ENCODE results near the gene STK10.

STK10 gene

DNA sequence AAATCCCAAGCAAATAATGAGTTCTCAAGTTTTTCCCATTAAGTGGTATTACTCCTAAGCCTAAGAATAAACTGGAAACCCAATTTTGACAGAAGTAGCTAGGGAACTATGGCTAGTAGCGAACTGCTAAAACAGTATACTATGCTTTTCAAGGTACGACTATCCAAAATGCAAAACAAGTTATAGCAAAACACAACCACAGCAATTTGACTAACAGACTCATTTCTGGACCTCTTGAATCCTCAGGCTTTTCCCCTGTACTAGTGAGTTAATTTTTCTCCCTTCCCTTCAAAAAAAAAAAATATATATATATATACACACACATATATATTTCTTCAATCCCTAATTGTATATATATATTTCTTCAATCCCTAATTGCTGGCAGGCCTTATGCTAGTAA is 188.9 kb downstream of the STK10 start:
- Histone ChIP-seq H3K4me1 (ENCODE audit: control insufficient read depth, insufficient read depth, low read length) (peaks cover 66% of the 10 kb centered on the region), H3K27me3 (ENCODE audit: control insufficient read depth, insufficient read depth, low read length) (no peaks in the 10 kb centered on the region), H3K36me3 (ENCODE audit: control insufficient read depth, insufficient read depth, low read length) (no peaks in the 10 kb centered on the region), H3K9me3 (ENCODE audit: control insufficient read depth, low read length) (no peaks in the 10 kb centered on the region), H3K9ac (ENCODE audit: low read length) (no peak overlapping the region), H3K4me3 (ENCODE audit: low read length) (no peak overlapping the region)

DNA sequence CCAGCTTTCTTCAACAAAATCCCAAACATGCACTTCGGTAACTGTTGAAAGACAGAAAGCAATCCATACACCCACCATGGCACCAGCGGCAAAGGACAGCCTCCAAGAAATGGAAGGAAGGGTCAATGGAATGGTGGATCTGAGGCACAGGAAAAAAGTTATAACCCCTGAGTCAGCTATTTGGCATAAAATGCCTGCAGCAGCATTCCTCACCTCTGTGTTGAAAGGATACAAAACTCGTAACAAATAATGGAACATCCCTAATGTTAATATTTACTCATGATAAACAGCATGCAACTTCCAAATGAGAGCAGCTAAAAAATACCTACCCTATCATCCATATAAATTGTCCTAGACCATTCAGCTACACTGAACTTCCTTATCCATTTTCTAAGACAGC is 191.0 kb downstream of the STK10 start:
- Histone ChIP-seq H3K9ac (ENCODE audit: low read length) (no peak overlapping the region), H3K4me1 (ENCODE audit: control insufficient read depth, insufficient read depth, low read length) (peaks cover 64% of the 10 kb centered on the region), H3K9me3 (ENCODE audit: control insufficient read depth, low read length) (no peaks in the 10 kb centered on the region), H3K27me3 (ENCODE audit: control insufficient read depth, insufficient read depth, low read length) (no peaks in the 10 kb centered on the region), H3K4me3 (ENCODE audit: low read length) (no peak overlapping the region), H3K36me3 (ENCODE audit: control insufficient read depth, insufficient read depth, low read length) (no peaks in the 10 kb centered on the region)

DNA sequence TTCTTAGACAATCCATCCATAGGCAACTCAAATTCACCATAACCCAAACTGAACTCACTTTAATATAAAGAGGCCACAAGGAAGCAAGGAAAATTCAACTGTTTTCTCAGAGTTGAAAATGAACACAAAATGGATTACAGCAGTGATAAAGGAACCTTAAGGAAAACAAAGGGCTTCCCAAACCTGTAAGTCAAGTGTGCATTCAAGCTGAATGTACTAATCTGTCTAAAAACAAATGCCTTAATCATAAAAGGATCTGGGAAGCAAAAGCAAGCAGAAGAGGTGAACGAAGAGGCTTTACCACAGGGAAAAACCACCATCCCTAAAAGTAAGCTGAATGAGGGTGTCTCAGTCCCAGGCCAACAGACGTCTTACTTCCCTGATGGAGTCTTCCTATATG is 195.2 kb downstream of the STK10 start:
- H3K27me3 ChIP-seq (ENCODE audit: control insufficient read depth, insufficient read depth, low read length): no peaks in the 10 kb centered on the region
- H3K36me3 ChIP-seq (ENCODE audit: control insufficient read depth, insufficient read depth, low read length): no peaks in the 10 kb centered on the region
- peaks cover 41% of the 10 kb centered on the region for H3K4me1 ChIP-seq (ENCODE audit: control insufficient read depth, insufficient read depth, low read length)

DNA sequence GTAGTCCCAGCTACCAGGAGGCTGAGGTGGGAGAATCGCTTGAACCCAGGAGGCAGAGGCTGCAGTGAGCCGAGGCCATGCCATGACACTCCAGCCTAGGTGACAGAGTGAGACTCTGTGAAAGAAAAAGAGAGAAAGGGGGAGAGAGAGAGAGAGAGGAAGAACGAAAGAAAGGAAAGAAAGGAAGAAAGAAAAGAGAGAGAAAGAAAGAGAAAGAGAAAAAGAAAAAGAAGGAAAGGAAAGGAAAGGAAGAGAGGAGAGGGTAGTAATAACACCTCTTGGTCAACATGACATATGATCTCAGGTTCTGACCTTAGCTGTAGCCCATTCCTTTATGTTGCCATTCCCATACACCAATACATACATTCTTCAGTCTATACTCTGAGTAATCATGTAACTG is 195.7 kb downstream of the STK10 start:
- H3K4me3 ChIP-seq (ENCODE audit: low read length): no peak overlapping the region
- H3K4me1 ChIP-seq (ENCODE audit: control insufficient read depth, insufficient read depth, low read length): peaks cover 37% of the 10 kb centered on the region
- H3K9me3 ChIP-seq (ENCODE audit: control insufficient read depth, low read length): no peaks in the 10 kb centered on the region
- no peak overlapping the region for H3K9ac ChIP-seq (ENCODE audit: low read length)
- H3K36me3 ChIP-seq (ENCODE audit: control insufficient read depth, insufficient read depth, low read length): no peaks in the 10 kb centered on the region
- H3K27me3 ChIP-seq (ENCODE audit: control insufficient read depth, insufficient read depth, low read length): no peaks in the 10 kb centered on the region

More for the DNA sequence above, 195.2 kb downstream of the STK10 start:
- H3K9me3 ChIP-seq (ENCODE audit: control insufficient read depth, low read length): no peaks in the 10 kb centered on the region
- H3K9ac ChIP-seq (ENCODE audit: low read length): no peak overlapping the region
- H3K4me3 ChIP-seq (ENCODE audit: low read length): no peak overlapping the region
